ENCODE results near the gene GALNT14.

The GALNT14 gene

GRCh38 chr2:30966786-30967185 is 171.5 kb downstream of the GALNT14 start:
- no peak for DNase-seq (ENCODE audit: low read depth)
- H3K4me3 ChIP-seq (ENCODE audit: low read depth, low read length) = no peak overlapping the region
- no peak for TF ChIP-seq CTCF (IDR thresholded peaks at IDR 0.05; ENCODE audit: insufficient read depth, low read depth, low read length, missing control alignments)

- DNase-seq (ENCODE audit: low read depth) = no peak
- TF ChIP-seq CTCF (IDR thresholded peaks at IDR 0.05; ENCODE audit: insufficient read depth, low read depth, low read length, missing control alignments) = no peak
- H3K4me3 ChIP-seq (ENCODE audit: low read depth, low read length) = no peak overlapping the region
These were observed 173.2 kb downstream of the GALNT14 start for GRCh38 chr2:30965022-30965531.

GRCh38 chr2:30964334-30965005 is 173.8 kb downstream of the GALNT14 start:
- H3K4me3 ChIP-seq (ENCODE audit: low read depth, low read length) = no peak overlapping the region
- TF ChIP-seq CTCF (IDR thresholded peaks at IDR 0.05; ENCODE audit: insufficient read depth, low read depth, low read length, missing control alignments) = no peak
- no peak for DNase-seq (ENCODE audit: low read depth)

- no peak for TF ChIP-seq CTCF (IDR thresholded peaks at IDR 0.05; ENCODE audit: insufficient read depth, low read depth, low read length, missing control alignments)
- H3K4me3 ChIP-seq (ENCODE audit: low read depth, low read length) = no peak overlapping the region
- DNase-seq (ENCODE audit: low read depth) = no peak
These were observed 175.1 kb downstream of the GALNT14 start for GRCh38 chr2:30963184-30963583.

- H3K4me3 ChIP-seq (ENCODE audit: low read depth, low read length) = no peak overlapping the region
- TF ChIP-seq CTCF (IDR thresholded peaks at IDR 0.05; ENCODE audit: insufficient read depth, low read depth, low read length, missing control alignments) = no peak
These were observed 178.0 kb downstream of the GALNT14 start for GRCh38 chr2:30960213-30960612.

GRCh38 chr2:30959653-30960052 is 178.6 kb downstream of the GALNT14 start:
- no peak overlapping the region for H3K4me3 ChIP-seq (ENCODE audit: low read depth, low read length)
- no peak for DNase-seq (ENCODE audit: low read depth)
- TF ChIP-seq CTCF (IDR thresholded peaks at IDR 0.05; ENCODE audit: insufficient read depth, low read depth, low read length, missing control alignments) = no peak

More at GRCh38 chr2:30960213-30960612, 178.0 kb downstream of the GALNT14 start:
- no peak for DNase-seq (ENCODE audit: low read depth)

GRCh38 chr2:30958918-30959265 is 179.3 kb downstream of the GALNT14 start:
- H3K4me3 ChIP-seq (ENCODE audit: low read depth, low read length) = no peak overlapping the region
- no peak for TF ChIP-seq CTCF (IDR thresholded peaks at IDR 0.05; ENCODE audit: insufficient read depth, low read depth, low read length, missing control alignments)
- DNase-seq (ENCODE audit: low read depth) = no peak
